ENCODE data around the gene FGB. TPM values are rescaled to one million over a fixed set of nuclear protein-coding genes. Genes with fewer than 3 reads are reported as not detected.

The FGB gene
- total and polyA plus RNA-seq, 2 of the 13 experiments (the other 11 are each of a cell fraction or from before 2014, with no cell fraction given): 226 to 784 TPM

GRCh38 chr4:154549894-154550790 is 12.7 kb upstream of the FGB start, which contains the start of gene PLRG1 (continued):
- TF ChIP-seq, protein P1, sequence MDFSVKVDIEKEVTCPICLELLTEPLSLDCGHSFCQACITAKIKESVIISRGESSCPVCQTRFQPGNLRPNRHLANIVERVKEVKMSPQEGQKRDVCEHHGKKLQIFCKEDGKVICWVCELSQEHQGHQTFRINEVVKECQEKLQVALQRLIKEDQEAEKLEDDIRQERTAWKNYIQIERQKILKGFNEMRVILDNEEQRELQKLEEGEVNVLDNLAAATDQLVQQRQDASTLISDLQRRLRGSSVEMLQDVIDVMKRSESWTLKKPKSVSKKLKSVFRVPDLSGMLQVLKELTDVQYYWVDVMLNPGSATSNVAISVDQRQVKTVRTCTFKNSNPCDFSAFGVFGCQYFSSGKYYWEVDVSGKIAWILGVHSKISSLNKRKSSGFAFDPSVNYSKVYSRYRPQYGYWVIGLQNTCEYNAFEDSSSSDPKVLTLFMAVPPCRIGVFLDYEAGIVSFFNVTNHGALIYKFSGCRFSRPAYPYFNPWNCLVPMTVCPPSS (IDR thresholded peaks at IDR 0.05): no peak
- TF ChIP-seq NFATC3 (CRISPR knock-in tag; IDR thresholded peaks at IDR 0.05): no peak
- no peak for TF ChIP-seq HNRNPL (IDR thresholded peaks at IDR 0.05; ENCODE audit: low read depth, low read length)
- TF ChIP-seq NONO (IDR thresholded peaks at IDR 0.05): no peak
- no peak for TF ChIP-seq NONO (CRISPR knock-in tag; conservative IDR thresholded peaks at IDR 0.05)
- TF ChIP-seq, protein P2, sequence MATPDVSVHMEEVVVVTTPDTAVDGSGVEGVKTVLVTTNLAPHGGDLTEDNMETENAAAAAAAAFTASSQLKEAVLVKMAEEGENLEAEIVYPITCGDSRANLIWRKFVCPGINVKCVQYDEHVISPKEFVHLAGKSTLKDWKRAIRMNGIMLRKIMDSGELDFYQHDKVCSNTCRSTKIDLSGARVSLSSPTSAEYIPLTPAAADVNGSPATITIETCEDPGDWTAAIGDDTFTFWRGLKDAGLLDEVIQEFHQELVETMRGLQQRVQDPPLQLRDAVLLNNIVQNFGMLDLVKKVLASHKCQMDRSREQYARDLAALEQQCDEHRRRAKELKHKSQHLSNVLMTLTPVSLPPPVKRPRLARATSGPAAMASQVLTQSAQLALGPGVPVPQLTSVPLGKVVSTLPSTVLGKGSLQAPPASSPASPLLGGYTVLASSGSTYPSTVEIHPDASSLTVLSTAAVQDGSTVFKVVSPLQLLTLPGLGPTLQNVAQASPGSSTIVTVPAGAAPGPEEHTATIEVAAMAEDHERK (CRISPR knock-in tag; IDR thresholded peaks at IDR 0.05; ENCODE audit: low read depth): no peak
- TF ChIP-seq ZNF644 (CRISPR knock-in tag; IDR thresholded peaks at IDR 0.05; ENCODE audit: low read depth): no peak
- TF ChIP-seq PRMT3 (CRISPR knock-in tag; IDR thresholded peaks at IDR 0.05; ENCODE audit: borderline replicate concordance, low read depth): no peak
- peak; percentile 30; the same call in 1 of the 2 replicates for TF ChIP-seq TARDBP (CRISPR knock-in tag; IDR thresholded peaks at IDR 0.05)
- TF ChIP-seq MTA1 (CRISPR knock-in tag; IDR thresholded peaks at IDR 0.05; ENCODE audit: borderline replicate concordance): no peak
- TF ChIP-seq, protein P3, sequence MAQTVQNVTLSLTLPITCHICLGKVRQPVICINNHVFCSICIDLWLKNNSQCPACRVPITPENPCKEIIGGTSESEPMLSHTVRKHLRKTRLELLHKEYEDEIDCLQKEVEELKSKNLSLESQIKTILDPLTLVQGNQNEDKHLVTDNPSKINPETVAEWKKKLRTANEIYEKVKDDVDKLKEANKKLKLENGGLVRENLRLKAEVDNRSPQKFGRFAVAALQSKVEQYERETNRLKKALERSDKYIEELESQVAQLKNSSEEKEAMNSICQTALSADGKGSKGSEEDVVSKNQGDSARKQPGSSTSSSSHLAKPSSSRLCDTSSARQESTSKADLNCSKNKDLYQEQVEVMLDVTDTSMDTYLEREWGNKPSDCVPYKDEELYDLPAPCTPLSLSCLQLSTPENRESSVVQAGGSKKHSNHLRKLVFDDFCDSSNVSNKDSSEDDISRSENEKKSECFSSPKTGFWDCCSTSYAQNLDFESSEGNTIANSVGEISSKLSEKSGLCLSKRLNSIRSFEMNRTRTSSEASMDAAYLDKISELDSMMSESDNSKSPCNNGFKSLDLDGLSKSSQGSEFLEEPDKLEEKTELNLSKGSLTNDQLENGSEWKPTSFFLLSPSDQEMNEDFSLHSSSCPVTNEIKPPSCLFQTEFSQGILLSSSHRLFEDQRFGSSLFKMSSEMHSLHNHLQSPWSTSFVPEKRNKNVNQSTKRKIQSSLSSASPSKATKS (CRISPR knock-in tag; IDR thresholded peaks at IDR 0.05): no peak
- TF ChIP-seq MAZ (IDR thresholded peaks at IDR 0.05; ENCODE audit: borderline replicate concordance, low read depth, low read length): no peak
- no peak for TF ChIP-seq MAZ (CRISPR knock-in tag; IDR thresholded peaks at IDR 0.05; ENCODE audit: low read depth)
- TF ChIP-seq SP5 (CRISPR knock-in tag; IDR thresholded peaks at IDR 0.05; ENCODE audit: borderline replicate concordance, low read depth): peak; percentile 22; the same call in 1 of the 2 replicates
- TF ChIP-seq ZNF850 (CRISPR knock-in tag; conservative IDR thresholded peaks at IDR 0.05): no peak
- TF ChIP-seq, protein P4, sequence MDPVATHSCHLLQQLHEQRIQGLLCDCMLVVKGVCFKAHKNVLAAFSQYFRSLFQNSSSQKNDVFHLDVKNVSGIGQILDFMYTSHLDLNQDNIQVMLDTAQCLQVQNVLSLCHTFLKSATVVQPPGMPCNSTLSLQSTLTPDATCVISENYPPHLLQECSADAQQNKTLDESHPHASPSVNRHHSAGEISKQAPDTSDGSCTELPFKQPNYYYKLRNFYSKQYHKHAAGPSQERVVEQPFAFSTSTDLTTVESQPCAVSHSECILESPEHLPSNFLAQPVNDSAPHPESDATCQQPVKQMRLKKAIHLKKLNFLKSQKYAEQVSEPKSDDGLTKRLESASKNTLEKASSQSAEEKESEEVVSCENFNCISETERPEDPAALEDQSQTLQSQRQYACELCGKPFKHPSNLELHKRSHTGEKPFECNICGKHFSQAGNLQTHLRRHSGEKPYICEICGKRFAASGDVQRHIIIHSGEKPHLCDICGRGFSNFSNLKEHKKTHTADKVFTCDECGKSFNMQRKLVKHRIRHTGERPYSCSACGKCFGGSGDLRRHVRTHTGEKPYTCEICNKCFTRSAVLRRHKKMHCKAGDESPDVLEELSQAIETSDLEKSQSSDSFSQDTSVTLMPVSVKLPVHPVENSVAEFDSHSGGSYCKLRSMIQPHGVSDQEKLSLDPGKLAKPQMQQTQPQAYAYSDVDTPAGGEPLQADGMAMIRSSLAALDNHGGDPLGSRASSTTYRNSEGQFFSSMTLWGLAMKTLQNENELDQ (CRISPR knock-in tag; IDR thresholded peaks at IDR 0.05; ENCODE audit: borderline replicate concordance): no peak
- TF ChIP-seq, protein P5, sequence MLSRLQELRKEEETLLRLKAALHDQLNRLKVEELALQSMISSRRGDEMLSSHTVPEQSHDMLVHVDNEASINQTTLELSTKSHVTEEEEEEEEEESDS (CRISPR knock-in tag; IDR thresholded peaks at IDR 0.05; ENCODE audit: borderline replicate concordance): no peak
- TF ChIP-seq ZNF567 (CRISPR knock-in tag; IDR thresholded peaks at IDR 0.05; ENCODE audit: borderline replicate concordance): no peak; the same call in 1 of the 2 replicates
- no peak for TF ChIP-seq ZNF75D (CRISPR knock-in tag; IDR thresholded peaks at IDR 0.05; ENCODE audit: borderline replicate concordance)
- no peak for TF ChIP-seq MYNN (CRISPR knock-in tag; IDR thresholded peaks at IDR 0.05; ENCODE audit: low read depth)
- no peak for TF ChIP-seq SP1 (IDR thresholded peaks at IDR 0.05)
- no peak for TF ChIP-seq SP1 (CRISPR knock-in tag; IDR thresholded peaks at IDR 0.05)
